GM19467 (cell line): ENCODE results near the gene NXPH1.

Source experiments
- ATAC-seq: cut with Tn5 transposase; IDR thresholded peaks from one replicate; pipeline ENCODE4 v1.9.1; 2021; ENCODE audit warnings: mild to moderate bottlenecking, moderate library complexity; ENCODE audit not compliant: unreplicated experiment

The NXPH1 gene

GRCh38 chr7:8491544-8492489 lies 58.4 kb downstream of the NXPH1 start:
- no peak for ATAC-seq

GRCh38 chr7:8499128-8499527 lies 65.7 kb downstream of the NXPH1 start:
- ATAC-seq, result no peak

- ATAC-seq, result no peak
Measured at GRCh38 chr7:8500286-8500685, 66.9 kb downstream of the NXPH1 start.

- ATAC-seq, result no peak
Measured at GRCh38 chr7:8507566-8507965, 74.2 kb downstream of the NXPH1 start.

GRCh38 chr7:8509621-8510020 lies 76.2 kb downstream of the NXPH1 start:
- no peak for ATAC-seq

- no peak for ATAC-seq
Measured at GRCh38 chr7:8511855-8512254, 78.4 kb downstream of the NXPH1 start.

- ATAC-seq, result no peak
Measured at GRCh38 chr7:8514781-8515519, 81.5 kb downstream of the NXPH1 start.

GRCh38 chr7:8515640-8516185 lies 82.3 kb downstream of the NXPH1 start:
- no peak for ATAC-seq

GRCh38 chr7:8516976-8517375 lies 83.6 kb downstream of the NXPH1 start:
- ATAC-seq, result no peak

GRCh38 chr7:8528311-8528710 lies 94.9 kb downstream of the NXPH1 start:
- ATAC-seq, result no peak

- no peak for ATAC-seq
Measured at GRCh38 chr7:8531991-8532515, 98.6 kb downstream of the NXPH1 start.

GRCh38 chr7:8536431-8536830 lies 103.0 kb downstream of the NXPH1 start:
- peak; percentile 75 for ATAC-seq

GRCh38 chr7:8549046-8549445 lies 115.6 kb downstream of the NXPH1 start:
- ATAC-seq, result no peak

- ATAC-seq, result no peak
Measured at GRCh38 chr7:8560501-8560900, 127.1 kb downstream of the NXPH1 start.

GRCh38 chr7:8561449-8561848 lies 128.0 kb downstream of the NXPH1 start:
- no peak for ATAC-seq

- no peak for ATAC-seq
Measured at GRCh38 chr7:8564281-8564680, 130.9 kb downstream of the NXPH1 start.

GRCh38 chr7:8566016-8566415 lies 132.6 kb downstream of the NXPH1 start:
- no peak for ATAC-seq

- no peak for ATAC-seq
Measured at GRCh38 chr7:8567626-8568025, 134.2 kb downstream of the NXPH1 start.

- ATAC-seq, result no peak
Measured at GRCh38 chr7:8579661-8580194, 146.3 kb downstream of the NXPH1 start.

GRCh38 chr7:8581842-8582241 lies 148.4 kb downstream of the NXPH1 start:
- no peak for ATAC-seq

- ATAC-seq, result no peak
Measured at GRCh38 chr7:8582728-8583127, 149.3 kb downstream of the NXPH1 start.
